ENCODE results near the gene MPI.

Gene MPI, protein sequence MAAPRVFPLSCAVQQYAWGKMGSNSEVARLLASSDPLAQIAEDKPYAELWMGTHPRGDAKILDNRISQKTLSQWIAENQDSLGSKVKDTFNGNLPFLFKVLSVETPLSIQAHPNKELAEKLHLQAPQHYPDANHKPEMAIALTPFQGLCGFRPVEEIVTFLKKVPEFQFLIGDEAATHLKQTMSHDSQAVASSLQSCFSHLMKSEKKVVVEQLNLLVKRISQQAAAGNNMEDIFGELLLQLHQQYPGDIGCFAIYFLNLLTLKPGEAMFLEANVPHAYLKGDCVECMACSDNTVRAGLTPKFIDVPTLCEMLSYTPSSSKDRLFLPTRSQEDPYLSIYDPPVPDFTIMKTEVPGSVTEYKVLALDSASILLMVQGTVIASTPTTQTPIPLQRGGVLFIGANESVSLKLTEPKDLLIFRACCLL

DNA sequence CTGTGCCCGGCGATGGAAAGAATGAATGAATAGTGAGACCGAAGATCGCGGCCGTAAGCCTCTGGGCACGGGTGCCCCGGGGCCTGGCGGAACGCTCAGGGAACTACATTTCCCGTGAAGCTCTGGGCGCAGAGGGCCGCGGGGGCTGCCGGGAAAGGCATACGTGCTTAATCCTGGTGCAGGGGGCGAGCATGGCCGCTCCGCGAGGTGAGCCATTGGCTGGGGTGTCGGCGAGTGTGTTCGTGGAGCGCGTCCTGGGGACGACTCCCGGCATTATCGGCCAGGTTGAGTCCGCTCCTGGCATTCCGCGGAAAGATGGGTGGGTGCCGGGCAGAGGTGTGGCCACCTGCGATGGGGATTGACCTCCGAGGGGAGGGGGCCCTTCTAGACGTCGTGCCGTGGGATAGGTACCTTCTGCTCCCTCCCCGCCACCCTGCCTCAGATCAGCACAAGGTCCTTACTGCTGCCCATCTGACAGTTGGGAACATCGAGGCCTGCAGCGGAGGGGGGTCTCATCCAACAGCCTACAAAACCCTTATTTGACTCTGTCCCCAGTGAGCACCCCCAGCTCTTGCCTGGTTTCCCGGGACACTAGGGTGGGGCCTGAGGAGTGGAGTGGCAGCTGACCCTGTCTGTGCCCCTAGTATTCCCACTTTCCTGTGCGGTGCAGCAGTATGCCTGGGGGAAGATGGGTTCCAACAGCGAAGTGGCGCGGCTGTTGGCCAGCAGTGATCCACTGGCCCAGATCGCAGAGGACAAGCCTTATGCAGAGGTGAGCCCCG is at the start of gene MPI:
Gene MPI (plus strand): TSS at position 160 of the 782 bp plus-strand sequence. CDS start 32 bp downstream, at position 192.
- DNase-seq, result peak; percentile 81 to 84

- DNase-seq, result no peak
These were observed 48.7 kb upstream of the MPI start for GRCh38 chr15:74840851-74841775.

DNA sequence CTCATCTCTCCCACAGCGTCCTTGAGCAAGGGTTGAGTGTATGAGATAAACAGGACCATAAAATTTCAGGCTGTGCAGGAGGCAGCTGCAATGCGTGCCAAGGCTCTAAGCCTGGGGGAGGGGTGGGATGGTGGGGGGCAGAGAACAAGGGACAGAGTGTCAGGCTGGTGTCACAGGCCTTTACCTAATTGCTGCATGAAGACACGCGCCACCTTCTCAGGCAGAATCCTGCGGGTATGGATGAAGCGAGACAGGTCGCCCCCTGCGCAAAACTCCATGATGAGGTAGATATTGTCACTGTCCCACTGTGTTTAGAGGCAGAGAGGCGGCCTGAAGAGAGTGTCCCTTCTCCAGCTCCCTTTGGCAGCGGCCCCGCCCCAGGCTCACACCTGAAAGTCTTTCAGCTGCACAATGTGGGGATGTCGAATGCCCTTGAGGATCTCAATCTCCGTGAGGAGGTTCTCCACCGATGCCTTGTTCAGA is 47.9 kb upstream of the MPI start:
- no peak for DNase-seq

- DNase-seq, result peak; percentile 85 to 89
These were observed 47.0 kb upstream of the MPI start, which contains the start of gene ULK3 for GRCh38 chr15:74842581-74843444. ULK3 (minus strand) TSS chr15:74843156; CDS start chr15:74843105, 51 bp downstream.

DNA sequence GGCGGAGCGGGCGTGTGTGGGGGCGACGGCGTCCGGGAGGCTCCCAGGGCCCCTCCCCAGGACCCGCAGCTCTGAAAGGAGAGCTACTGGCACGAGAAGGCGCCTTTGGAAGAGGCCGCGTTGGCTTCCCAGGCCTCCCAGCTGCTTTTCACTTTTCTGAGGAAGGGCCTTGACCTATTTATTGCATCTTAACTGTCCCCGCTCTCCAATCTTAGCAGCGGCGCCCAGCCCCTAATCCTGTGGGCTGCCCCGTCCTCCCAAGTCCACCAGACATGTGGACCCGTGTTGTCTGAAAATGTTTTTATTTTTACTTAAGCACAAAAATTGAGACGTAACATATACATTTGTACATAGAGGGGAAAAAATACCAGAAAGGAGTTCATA is 46.4 kb upstream of the MPI start:
- DNase-seq, result no peak

- no peak for DNase-seq
These were observed 45.9 kb upstream of the MPI start for GRCh38 chr15:74843891-74844299.

DNA sequence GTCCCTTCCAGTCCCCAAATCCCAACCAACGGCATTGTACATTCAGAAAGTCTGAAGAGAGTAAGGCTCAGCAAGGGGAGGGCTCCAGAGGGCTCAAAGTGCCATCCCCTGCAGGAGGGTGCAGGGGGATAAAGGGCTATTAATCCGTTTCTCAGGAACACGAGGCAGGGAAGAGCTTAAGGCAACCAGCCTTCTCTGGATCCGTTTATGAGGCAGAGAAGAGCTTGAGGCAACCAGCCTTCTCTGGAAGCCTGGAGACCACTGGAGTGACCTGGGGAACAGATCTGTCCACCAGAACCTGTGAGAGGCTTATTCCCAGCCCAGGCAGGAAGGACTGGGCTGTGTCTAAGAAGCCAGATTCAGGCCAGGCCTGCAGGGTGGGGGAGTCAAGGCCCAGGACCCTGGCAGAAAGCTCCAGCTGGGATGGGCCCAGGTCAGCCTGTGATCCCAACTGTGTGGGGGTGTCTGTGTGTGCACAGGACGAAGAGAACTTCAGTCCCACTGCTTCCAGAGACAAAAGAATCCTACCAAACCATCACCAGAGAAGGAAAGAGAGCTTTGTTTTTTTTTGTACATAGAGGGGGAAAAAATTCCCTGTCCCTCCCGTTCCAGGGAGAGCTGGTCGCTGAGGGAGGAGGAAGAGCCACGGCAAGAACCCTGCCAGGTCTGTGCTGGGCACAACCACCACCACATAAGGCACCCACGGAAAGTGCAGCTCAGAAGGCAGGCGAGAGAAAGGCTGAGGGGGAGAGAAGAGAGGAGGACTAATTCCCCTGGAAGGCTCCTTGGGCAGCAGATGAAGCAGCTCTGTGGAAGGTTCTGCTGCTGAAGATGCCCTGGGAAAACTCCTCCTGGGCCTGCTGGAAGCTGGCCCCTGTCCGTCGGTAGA is 45.3 kb upstream of the MPI start:
- peak in 1 of 2 experiments; percentile 19 for DNase-seq

GRCh38 chr15:74845208-74845568 is 44.7 kb upstream of the MPI start:
- DNase-seq, result peak; percentile 50 to 55

GRCh38 chr15:74845581-74845980 is 44.3 kb upstream of the MPI start:
- no peak for DNase-seq

GRCh38 chr15:74847432-74847831 is 42.4 kb upstream of the MPI start:
- DNase-seq, result no peak

GRCh38 chr15:74850393-74850792 is 39.4 kb upstream of the MPI start:
- no peak for DNase-seq

GRCh38 chr15:74851960-74852359 is 37.9 kb upstream of the MPI start:
- DNase-seq, result no peak

- no peak for DNase-seq
These were observed 35.3 kb upstream of the MPI start for GRCh38 chr15:74854453-74855022.

GRCh38 chr15:74855857-74856256 is 34.0 kb upstream of the MPI start:
- no peak for DNase-seq

DNA sequence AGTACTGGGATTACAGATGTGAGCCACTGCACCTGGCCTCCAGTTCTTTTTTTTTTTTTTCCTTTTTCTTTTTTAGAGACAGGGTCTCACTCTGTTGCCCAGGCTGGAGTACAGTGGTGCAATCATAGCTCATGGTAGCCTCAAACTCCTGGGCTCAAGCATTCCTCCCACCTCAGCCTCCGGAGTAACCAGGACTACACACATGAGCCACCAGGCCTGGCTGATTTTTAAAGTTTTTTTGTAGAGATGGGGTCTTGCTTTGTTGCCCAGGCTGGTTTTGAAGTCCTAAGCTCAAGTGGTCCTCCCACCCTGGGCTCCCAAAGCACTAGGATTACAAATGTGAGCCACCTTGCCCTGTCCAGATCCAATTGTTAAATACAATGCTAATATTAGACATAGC is 33.3 kb upstream of the MPI start:
- DNase-seq, result no peak

- no peak for DNase-seq
These were observed 32.7 kb upstream of the MPI start for GRCh38 chr15:74857082-74857655.

DNA sequence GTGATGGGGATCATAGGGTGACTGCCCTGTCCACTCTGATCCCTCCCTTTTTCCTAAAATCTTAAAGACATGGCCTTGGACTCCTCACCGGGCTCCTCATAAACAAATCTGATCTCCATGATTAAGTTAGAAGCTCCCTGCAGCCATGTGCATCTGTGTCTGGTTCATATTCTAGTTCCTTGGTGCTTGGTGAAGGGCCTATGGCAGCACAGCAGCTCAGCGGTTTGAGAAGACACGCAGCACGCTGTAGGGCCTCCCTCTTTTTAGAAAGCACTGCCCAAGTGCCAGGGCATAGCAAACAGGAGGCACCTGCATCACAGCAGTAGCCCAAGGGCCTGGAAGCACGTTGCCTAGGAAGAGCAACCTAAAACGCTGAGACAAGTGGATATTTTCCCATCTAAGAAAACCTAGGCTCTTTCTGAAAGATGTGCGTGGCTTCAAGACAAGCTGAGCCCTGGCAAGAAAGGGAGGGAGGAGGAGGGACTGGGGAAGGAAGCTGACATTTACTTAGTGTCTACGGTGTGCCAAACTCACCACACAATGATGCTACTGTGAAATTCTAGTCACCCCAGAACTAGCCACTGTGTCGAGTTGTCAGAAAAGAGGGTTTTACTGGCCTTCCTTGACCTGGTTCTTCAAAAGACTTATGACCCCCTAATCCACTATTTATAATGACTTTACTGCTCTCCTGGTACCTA is 32.0 kb upstream of the MPI start:
- DNase-seq, result no peak

DNA sequence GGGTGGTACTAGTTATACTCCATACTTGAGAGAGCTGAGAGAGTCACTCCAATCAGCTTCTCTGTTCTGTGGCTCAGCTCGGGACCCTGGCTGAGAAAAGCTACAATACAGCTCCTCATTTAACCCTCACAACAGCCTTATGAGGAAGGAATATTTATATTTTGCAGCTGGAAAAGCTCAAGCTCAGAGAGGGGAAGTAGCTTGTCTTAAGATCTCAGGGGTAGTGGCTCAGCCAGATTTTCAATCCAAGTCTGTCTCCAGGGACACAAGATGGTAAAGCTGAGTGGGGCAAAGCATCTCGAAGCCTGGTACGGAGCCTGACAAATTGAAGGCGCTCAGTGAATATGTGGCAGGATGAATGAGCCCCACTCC is 31.5 kb upstream of the MPI start:
- DNase-seq, result no peak

Measured in activated CD4-positive, alpha-beta T cell treated with anti-CD3 and anti-CD28 coated beads, Interleukin-2, amount 50 U/mL, for 4 hours (primary cell).